ENCODE measurements around the gene HS3ST6.

HS3ST6 gene

GRCh38 chr16:1870365-1871082 is 47.7 kb downstream of the HS3ST6 start:
- Histone ChIP-seq H3K36me3 (no peaks in the 10 kb centered on the region), H3K4me3 (ENCODE audit: low read depth, low read length) (no peak overlapping the region), H3K27me3 (ENCODE audit: insufficient read depth, low read depth, severe bottlenecking) (no peaks in the 10 kb centered on the region), H3K27ac (no peak overlapping the region), H3K9me3 (ENCODE audit: severe bottlenecking) (no peaks in the 10 kb centered on the region)
- DNase-seq = no peak
- TF ChIP-seq CTCF (IDR thresholded peaks at IDR 0.05; ENCODE audit: low read depth, low read length) = no peak

- H3K27me3 ChIP-seq (ENCODE audit: insufficient read depth, low read depth, severe bottlenecking) = no peaks in the 10 kb centered on the region
- TF ChIP-seq CTCF (IDR thresholded peaks at IDR 0.05; ENCODE audit: low read depth, low read length) = no peak
- no peak overlapping the region for H3K27ac ChIP-seq
Measured at GRCh38 chr16:1865902-1866690, 52.1 kb downstream of the HS3ST6 start.

GRCh38 chr16:1863681-1864460 is 54.3 kb downstream of the HS3ST6 start:
- no peak for DNase-seq
- H3K27me3 ChIP-seq (ENCODE audit: insufficient read depth, low read depth, severe bottlenecking) = no peaks in the 10 kb centered on the region
- no peak overlapping the region for H3K4me3 ChIP-seq (ENCODE audit: low read depth, low read length)
- no peaks in the 10 kb centered on the region for H3K36me3 ChIP-seq
- H3K9me3 ChIP-seq (ENCODE audit: severe bottlenecking) = no peaks in the 10 kb centered on the region
- no peak overlapping the region for H3K27ac ChIP-seq
- TF ChIP-seq CTCF (IDR thresholded peaks at IDR 0.05; ENCODE audit: low read depth, low read length) = peak; percentile 9; the same call in 1 of the 2 replicates

More at GRCh38 chr16:1865902-1866690, 52.1 kb downstream of the HS3ST6 start:
- Histone ChIP-seq H3K9me3 (ENCODE audit: severe bottlenecking) (no peaks in the 10 kb centered on the region), H3K36me3 (no peaks in the 10 kb centered on the region), H3K4me3 (ENCODE audit: low read depth, low read length) (no peak overlapping the region)
- DNase-seq = no peak

- H3K9me3 ChIP-seq (ENCODE audit: severe bottlenecking) = no peaks in the 10 kb centered on the region
- H3K36me3 ChIP-seq = no peaks in the 10 kb centered on the region
- no peak overlapping the region for H3K4me3 ChIP-seq (ENCODE audit: low read depth, low read length)
- H3K27me3 ChIP-seq (ENCODE audit: insufficient read depth, low read depth, severe bottlenecking) = no peaks in the 10 kb centered on the region
- DNase-seq = no peak
- no peak for TF ChIP-seq CTCF (IDR thresholded peaks at IDR 0.05; ENCODE audit: low read depth, low read length)
- no peak overlapping the region for H3K27ac ChIP-seq
Measured at GRCh38 chr16:1862394-1862793, 55.8 kb downstream of the HS3ST6 start.

DNA sequence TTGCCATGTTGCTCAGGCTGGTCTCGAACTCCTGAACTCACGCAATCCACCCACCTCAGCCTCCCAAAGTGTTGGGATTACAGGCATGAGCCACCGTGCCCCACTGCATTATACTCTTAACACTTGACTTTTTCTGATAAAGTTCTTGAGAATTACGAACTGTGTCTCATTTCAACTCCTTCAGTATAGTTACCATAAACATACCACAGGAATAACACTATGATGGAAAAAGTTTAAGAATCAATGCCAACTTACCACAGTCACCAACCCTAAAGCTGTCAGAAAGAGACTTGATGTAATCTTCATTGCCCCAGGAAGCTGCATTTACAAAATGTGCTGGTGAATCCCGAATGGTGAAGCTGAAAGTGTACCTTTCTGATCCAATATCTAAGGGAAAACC is 56.5 kb downstream of the HS3ST6 start:
- DNase-seq = no peak
- H3K9me3 ChIP-seq (ENCODE audit: severe bottlenecking) = no peaks in the 10 kb centered on the region
- H3K36me3 ChIP-seq = no peaks in the 10 kb centered on the region
- TF ChIP-seq CTCF (IDR thresholded peaks at IDR 0.05; ENCODE audit: low read depth, low read length) = no peak
- H3K4me3 ChIP-seq (ENCODE audit: low read depth, low read length) = no peak overlapping the region
- H3K27me3 ChIP-seq (ENCODE audit: insufficient read depth, low read depth, severe bottlenecking) = no peaks in the 10 kb centered on the region
- H3K27ac ChIP-seq = no peak overlapping the region
